SK-N-DZ (cell line): Measurements from ENCODE around the gene ADCY4.

Source experiments
- DNase-seq: peaks from one replicate; pipeline ENCODE4 v3.0.0-alpha.2; 2015; ENCODE audit warnings: low spot score

ADCY4 gene

GRCh38 chr14:24316597-24316950 lies 18.3 kb downstream of the ADCY4 start:
- DNase-seq: no peak

DNA sequence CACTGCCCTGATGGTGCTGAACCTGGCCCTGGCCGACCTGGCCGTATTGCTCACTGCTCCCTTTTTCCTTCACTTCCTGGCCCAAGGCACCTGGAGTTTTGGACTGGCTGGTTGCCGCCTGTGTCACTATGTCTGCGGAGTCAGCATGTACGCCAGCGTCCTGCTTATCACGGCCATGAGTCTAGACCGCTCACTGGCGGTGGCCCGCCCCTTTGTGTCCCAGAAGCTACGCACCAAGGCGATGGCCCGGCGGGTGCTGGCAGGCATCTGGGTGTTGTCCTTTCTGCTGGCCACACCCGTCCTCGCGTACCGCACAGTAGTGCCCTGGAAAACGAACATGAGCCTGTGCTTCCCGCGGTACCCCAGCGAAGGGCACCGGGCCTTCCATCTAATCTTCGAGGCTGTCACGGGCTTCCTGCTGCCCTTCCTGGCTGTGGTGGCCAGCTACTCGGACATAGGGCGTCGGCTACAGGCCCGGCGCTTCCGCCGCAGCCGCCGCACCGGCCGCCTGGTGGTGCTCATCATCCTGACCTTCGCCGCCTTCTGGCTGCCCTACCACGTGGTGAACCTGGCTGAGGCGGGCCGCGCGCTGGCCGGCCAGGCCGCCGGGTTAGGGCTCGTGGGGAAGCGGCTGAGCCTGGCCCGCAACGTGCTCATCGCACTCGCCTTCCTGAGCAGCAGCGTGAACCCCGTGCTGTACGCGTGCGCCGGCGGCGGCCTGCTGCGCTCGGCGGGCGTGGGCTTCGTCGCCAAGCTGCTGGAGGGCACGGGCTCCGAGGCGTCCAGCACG lies 18.9 kb downstream of the ADCY4 start:
- DNase-seq: peak; percentile 42

- no peak for DNase-seq
These were observed 19.5 kb downstream of the ADCY4 start for GRCh38 chr14:24315243-24315806.

DNA sequence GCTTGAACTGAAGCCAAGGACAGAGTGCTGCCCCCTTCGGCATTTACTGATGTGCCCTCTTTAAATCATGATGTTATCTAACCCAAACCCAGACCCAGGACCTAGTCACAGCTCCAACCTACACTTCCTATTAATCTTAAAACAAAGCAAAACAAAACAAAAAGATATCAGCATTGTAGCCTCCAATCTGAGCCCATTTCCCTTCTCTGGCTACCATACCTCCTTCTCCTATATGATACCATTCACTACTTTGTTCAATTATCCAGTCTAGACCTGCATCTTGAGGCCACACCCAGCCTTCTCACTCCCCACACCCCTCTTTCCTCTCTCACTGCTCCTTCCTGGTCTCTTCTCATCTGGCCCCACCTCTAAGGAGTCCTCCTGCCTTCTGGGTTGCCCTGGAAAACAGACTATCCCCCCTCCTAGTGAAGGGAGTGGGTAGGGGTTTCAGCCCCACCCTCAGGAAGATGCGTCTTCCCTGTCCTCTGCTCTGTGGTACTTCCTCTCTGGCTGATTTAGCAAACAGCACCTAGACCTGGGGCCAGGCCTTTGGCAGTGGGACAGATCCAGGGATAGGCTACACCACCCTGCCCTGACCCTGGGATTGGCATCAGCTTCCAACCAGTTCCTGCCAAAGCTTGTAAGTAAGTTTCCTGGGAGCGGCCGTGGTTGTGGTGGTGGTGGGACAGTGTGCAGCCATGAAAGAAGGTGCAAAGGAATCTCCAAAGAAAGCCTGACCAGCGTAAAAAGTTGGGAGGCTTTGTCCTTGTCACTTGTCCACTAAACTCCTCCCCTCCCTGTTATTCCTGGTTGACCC lies 20.3 kb downstream of the ADCY4 start:
- no peak for DNase-seq

DNA sequence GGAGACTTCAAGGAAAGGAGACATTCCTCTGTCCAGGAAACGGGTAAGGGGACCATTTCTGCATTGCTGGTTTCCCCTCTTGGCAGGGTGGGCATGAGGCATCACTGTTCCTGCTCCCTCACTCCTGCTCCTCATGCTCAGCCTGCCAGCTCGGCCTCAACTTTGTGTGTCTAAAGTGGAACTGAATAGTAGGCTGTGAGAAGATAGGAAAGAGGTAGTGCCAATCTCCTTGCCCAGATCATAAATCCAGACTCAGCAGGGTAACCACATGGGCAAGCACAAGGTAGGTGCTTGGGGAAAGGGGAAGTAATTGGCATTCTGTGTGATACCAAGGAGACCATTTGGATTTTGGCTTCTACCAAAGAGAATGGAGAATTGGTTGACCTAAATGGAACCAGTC lies 21.0 kb downstream of the ADCY4 start:
- no peak for DNase-seq

DNA sequence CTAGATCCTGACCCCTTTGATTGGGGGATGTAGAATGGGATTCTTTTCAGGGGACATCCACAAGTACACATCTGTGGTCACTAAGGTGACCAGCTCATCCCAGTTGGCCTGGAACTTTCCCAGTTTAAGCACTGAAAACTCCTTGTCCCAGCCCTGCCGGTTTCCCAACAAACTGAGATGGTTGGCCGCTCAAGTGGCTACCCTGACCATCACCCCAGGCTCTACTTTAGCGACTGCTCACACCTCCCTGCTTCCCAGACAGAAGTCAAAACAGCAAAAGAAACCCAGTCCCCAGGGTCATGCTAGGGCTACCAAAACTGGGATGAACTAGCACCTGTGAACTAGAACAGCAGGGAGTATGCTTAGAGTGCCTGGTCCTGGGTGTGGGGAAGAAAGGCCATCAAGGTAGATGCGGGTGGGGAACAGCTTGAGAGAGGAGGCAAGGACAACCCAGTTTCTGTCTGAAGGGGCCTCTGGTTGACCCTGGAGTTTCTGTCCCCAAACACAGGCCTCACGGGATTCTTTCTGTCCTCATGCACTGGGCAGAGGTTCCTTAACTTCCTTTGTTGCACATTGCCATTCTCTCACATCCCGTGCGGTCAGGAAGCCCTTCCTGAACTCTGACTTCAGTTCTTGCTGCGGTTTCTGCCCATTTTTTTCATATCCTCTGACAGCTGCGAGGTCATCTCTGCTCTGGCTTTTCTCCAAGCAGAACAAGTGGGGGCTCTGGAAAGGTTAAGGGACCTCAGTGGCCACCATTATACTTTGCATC lies 21.9 kb downstream of the ADCY4 start:
- DNase-seq: no peak

- DNase-seq: no peak
These were observed 22.8 kb downstream of the ADCY4 start for GRCh38 chr14:24311837-24312615.

DNA sequence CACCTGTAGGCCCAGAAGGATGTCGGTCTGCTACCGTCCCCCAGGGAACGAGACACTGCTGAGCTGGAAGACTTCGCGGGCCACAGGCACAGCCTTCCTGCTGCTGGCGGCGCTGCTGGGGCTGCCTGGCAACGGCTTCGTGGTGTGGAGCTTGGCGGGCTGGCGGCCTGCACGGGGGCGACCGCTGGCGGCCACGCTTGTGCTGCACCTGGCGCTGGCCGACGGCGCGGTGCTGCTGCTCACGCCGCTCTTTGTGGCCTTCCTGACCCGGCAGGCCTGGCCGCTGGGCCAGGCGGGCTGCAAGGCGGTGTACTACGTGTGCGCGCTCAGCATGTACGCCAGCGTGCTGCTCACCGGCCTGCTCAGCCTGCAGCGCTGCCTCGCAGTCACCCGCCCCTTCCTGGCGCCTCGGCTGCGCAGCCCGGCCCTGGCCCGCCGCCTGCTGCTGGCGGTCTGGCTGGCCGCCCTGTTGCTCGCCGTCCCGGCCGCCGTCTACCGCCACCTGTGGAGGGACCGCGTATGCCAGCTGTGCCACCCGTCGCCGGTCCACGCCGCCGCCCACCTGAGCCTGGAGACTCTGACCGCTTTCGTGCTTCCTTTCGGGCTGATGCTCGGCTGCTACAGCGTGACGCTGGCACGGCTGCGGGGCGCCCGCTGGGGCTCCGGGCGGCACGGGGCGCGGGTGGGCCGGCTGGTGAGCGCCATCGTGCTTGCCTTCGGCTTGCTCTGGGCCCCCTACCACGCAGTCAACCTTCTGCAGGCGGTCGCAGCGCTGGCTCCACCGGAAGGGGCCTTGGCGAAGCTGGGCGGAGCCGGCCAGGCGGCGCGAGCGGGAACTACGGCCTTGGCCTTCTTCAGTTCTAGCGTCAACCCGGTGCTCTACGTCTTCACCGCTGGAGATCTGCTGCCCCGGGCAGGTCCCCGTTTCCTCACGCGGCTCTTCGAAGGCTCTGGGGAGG lies 23.9 kb downstream of the ADCY4 start, which contains the start of gene LTB4R:
Gene LTB4R (plus strand): TSS at position 857 of the 959 bp plus-strand sequence. CDS start 4,150 bp downstream, outside the sequence.
- DNase-seq: no peak

GRCh38 chr14:24310265-24310645 lies 24.6 kb downstream of the ADCY4 start:
- DNase-seq: no peak

DNA sequence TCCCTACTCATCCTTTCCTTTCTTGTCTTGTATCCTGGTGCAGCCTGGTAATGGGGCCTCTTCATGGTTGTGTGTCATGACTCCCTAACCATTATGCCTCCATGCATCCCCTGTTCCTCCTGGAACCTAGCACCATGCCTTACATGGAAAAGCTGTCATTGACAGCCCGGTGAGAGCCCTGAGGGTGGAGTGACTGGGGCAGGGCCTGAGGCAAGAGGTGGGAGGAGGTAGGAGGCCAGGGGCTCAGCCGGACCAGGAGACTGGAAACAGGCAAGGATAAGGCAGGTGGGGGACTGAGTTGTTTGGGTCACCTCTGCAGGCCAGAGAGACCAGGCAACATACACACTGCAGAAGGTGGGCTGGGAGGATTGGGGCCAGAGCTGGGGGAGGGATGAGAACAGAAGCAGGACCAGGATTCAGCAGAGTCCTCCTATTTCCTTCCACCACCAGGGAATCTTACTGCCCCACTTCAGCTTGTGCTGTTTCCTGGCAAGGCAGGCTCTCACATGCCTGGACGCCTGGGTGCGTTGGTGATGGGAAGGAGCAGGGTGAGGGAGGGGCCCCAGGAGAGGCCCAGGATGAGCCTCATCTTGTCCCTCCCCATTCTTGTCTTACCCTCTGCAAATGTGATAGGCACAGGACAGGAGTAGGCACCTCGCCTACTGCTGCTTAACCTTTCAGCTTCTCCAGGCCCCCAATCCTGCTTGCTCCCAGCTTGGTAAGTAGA lies 25.2 kb downstream of the ADCY4 start, which contains the start of gene LTB4R2:
Gene LTB4R2 (plus strand): TSS at position 603 of the 727 bp plus-strand sequence. CDS start 525 bp downstream, outside the sequence.
- no peak for DNase-seq

GRCh38 chr14:24308342-24309124 lies 26.3 kb downstream of the ADCY4 start:
- no peak for DNase-seq

DNA sequence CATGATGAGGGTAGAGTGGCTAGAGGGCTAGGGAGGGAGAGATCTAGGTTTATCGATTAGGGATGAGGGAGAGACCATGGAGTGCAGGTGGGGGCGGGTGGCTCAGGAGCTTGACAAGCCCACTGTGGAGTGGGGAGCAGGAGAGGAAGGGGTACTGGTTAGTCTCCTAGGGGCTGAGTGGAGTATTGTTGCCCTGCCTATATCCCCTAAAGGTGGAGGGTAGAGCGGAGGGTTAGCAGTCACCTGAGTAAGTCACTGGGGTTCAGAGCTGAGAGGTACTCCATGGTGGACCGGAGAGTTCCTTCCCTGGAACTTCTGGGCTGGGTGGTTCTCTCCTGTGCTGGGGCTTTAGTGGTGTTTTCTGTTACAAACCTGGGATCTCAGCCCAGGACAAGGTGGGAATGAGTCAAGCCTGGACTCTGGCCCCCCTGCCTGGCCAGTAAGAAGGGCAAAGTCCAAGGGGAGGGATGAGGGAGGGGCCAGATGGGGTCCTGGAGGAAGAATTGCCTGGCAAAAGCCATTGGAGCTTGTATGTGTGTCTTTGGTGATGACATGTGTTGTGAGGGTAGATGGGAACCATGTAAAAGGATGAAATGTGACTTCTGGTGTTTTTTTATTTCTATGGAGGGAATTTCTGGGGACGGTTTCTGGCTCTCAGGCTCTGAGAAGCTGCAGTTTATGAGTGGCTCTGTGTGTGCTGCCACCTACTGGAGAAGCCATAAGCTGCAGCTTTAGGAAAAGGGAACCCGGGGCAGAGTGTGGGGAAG lies 27.1 kb downstream of the ADCY4 start, which contains the start of gene CIDEB:
Gene CIDEB (minus strand): TSS at position 403 of the 767 bp plus-strand sequence. CDS start 119 bp downstream, at position 284.
- peak; percentile 55 for DNase-seq

DNA sequence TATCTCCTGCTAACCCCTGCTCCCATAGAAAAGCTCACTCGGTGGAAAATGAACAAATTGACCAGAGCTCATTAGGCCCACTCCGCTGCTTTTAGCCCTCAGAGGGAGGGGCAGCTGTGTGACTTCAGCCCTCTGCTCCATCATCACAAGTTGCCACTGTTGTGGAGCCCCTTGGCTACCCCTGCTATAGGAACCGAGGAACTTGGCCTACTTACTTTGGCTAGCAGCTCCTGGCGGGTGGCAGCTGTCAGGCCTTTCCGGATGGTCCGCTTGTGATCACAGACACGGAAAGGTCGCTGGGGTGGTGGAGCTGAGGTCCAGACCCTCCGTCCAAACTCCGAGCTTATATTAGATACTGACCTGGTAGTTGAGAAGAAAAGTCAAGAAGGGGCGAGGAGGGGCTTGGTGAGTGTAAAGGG lies 27.7 kb downstream of the ADCY4 start:
- no peak for DNase-seq

DNA sequence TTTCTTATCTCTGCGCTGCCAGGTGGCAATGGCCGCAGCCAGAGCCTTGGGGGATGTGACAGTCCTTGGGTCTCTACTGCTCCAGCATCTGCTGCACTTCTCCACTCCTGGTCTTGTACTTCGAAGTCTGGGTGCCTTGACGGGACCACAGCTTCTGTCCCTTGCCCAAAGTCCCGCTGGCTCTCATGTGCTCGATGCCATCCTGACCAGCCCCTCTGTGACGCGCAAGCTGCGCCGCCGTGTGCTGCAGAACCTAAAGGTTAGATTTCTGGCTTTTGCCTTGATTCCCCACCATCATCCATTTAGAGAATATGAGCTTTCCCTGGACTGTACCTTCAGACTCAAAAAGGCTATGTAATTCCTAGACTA lies 30.9 kb downstream of the ADCY4 start:
- no peak for DNase-seq

DNA sequence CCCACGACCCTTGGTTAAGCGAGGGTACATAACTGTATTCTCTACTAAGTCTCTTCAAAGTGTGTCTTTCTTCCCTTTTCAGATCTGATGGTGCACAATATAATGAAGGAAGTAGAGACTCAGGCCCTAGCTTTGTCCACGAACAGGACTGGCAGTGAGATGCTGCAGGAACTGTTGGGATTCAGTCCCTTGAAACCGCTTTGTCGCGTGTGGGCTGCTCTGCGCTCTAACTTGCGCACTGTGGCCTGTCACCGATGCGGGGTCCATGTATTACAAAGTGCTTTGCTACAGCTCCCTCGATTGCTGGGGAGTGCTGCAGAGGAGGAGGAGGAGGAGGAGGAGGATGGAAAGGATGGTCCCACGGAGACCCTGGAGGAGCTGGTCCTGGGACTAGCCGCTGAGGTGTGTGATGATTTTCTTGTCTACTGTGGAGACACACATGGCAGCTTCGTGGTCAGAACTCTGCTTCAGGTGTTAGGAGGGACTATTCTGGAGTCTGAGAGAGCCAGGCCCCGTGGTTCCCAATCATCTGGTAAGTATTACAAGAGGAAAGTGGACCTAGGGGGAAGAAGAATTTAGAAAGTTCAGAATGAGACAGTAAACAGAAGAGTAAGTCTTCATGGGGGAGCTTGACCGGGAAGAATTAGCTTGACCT lies 34.4 kb downstream of the ADCY4 start:
- DNase-seq: no peak
